MM.1S (cell line): ENCODE data around the gene UST.

Source experiments
- DNase-seq: peaks from one replicate; pipeline ENCODE4 v3.0.0-alpha.2; 2015
- H2AFZ ChIP-seq: fragments of 300-600 bp; sonication (generic); 2 replicates; pipeline ENCODE4 v1.6.0; 2016; ENCODE audit warnings: antibody characterized with exemption, low read length
- H3F3A ChIP-seq: fragments of 300-600 bp; sonication (generic); 2 replicates; pipeline ENCODE4 v1.6.1; 2016; ENCODE audit warnings: mild to moderate bottlenecking, antibody characterized with exemption, low read length, moderate library complexity, mixed read lengths; ENCODE audit not compliant: insufficient read depth
- H3K27ac ChIP-seq: fragments of 300-600 bp; sonication (generic); 2 replicates; pipeline ENCODE4 v1.5.1; 2016; ENCODE audit warnings: mild to moderate bottlenecking, low read length
- H3K27me3 ChIP-seq: fragments of 300-600 bp; sonication (generic); replicated peaks from 2 replicates; pipeline ENCODE4 v1.6.0; 2016; ENCODE audit warnings: low read length; ENCODE audit not compliant: insufficient read depth
- H3K36me3 ChIP-seq: fragments of 300-600 bp; sonication (generic); replicated peaks from 2 replicates; pipeline ENCODE4 v1.6.1; 2016; ENCODE audit warnings: mild to moderate bottlenecking, low read length, mixed read lengths; ENCODE audit not compliant: insufficient read depth
- H3K4me1 ChIP-seq: fragments of 300-600 bp; sonication (generic); 2 replicates; pipeline ENCODE4 v1.6.1; 2016; ENCODE audit warnings: low read length, mixed read lengths
- H3K4me2 ChIP-seq: fragments of 300-600 bp; sonication (generic); 2 replicates; pipeline ENCODE4 v1.6.0; 2016; ENCODE audit warnings: low read depth, low read length
- H3K4me3 ChIP-seq: fragments of 300-600 bp; sonication (generic); 2 replicates; pipeline ENCODE4 v1.5.1; 2016; ENCODE audit warnings: low read length, mixed read lengths
- H3K79me2 ChIP-seq: fragments of 300-600 bp; sonication (generic); 2 replicates; pipeline ENCODE4 v1.6.1; 2016; ENCODE audit warnings: mixed run types, low read length, mixed read lengths
- H3K9ac ChIP-seq: fragments of 300-600 bp; sonication (generic); 2 replicates; pipeline ENCODE4 v1.6.1; 2016; ENCODE audit warnings: low read length, mixed read lengths
- H3K9me2 ChIP-seq: fragments of 300-600 bp; sonication (generic); replicated peaks from 2 replicates; pipeline ENCODE4 v1.6.1; 2016; ENCODE audit warnings: mild to moderate bottlenecking, low read length, mixed read lengths; ENCODE audit not compliant: insufficient read depth
- H3K9me3 ChIP-seq: fragments of 300-600 bp; sonication (generic); replicated peaks from 2 replicates; pipeline ENCODE4 v1.6.1; 2016; ENCODE audit warnings: mild to moderate bottlenecking, low read length, mixed read lengths; ENCODE audit not compliant: insufficient read depth
- H4K20me1 ChIP-seq: fragments of 300-600 bp; sonication (generic); 2 replicates; pipeline ENCODE4 v1.6.1; 2016; ENCODE audit warnings: mild to moderate bottlenecking, low read length, moderate library complexity, mixed read lengths; ENCODE audit not compliant: insufficient read depth
- CTCF ChIP-seq: fragments of 300-600 bp; sonication (generic); IDR thresholded peaks from 2 replicates; pipeline ENCODE4 v1.5.1; 2016; ENCODE audit warnings: antibody characterized with exemption, low read length, mixed read lengths
- EZH2 ChIP-seq: fragments of 300-600 bp; sonication (generic); optimal IDR thresholded peaks from 2 replicates; pipeline ENCODE3; 2017; ENCODE audit warnings: low read depth, mild to moderate bottlenecking, antibody characterized with exemption, low read length, mixed read lengths
- EZH2phosphoT487 ChIP-seq: fragments of 300-600 bp; sonication (generic); IDR thresholded peaks from 2 replicates; pipeline ENCODE4 v1.6.1; 2018; ENCODE audit warnings: antibody characterized with exemption, low read length

The UST gene

GRCh38 chr6:148700047-148700715 lies 46.6 kb upstream of the UST start:
- H3K79me2 ChIP-seq, result no peaks in the 10 kb centered on the region
- no peaks in the 10 kb centered on the region for H3K36me3 ChIP-seq
- H3K9ac ChIP-seq, result peak overlapping the region; percentile 40; the same call in 1 of the 2 replicates
- no peaks in the 10 kb centered on the region for H3K27me3 ChIP-seq
- H3K4me1 ChIP-seq, result no peaks in the 10 kb centered on the region
- H3K4me3 ChIP-seq, result peak overlapping the region; percentile 64
- DNase-seq, result no peak
- H3F3A ChIP-seq, result 0 out of 2 replicates have a peak, but pooled peaks cover 2% of the 10 kb centered on the region
- peak overlapping the region; percentile 91; the same call in 1 of the 2 replicates for H2AFZ ChIP-seq
- no peaks in the 10 kb centered on the region for H3K9me3 ChIP-seq
- peak overlapping the region; percentile 86 for H3K4me2 ChIP-seq
- H3K9me2 ChIP-seq, result no peaks in the 10 kb centered on the region
- no peak overlapping the region; the same call in 1 of the 2 replicates for H3K27ac ChIP-seq
- no peaks in the 10 kb centered on the region for H4K20me1 ChIP-seq
- TF ChIP-seq CTCF, result no peak
- TF ChIP-seq EZH2, result no peak
- TF ChIP-seq EZH2phosphoT487, result no peak

GRCh38 chr6:148700741-148701311 lies 46.0 kb upstream of the UST start:
- Histone ChIP-seq H3K4me3 (peak overlapping the region; percentile 64), H3F3A (0 out of 2 replicates have a peak, but pooled peaks cover 2% of the 10 kb centered on the region), H3K36me3 (no peaks in the 10 kb centered on the region), H4K20me1 (no peaks in the 10 kb centered on the region), H3K79me2 (no peaks in the 10 kb centered on the region), H3K9me2 (no peaks in the 10 kb centered on the region), H2AFZ (peak overlapping the region; percentile 91), H3K27ac (peak overlapping the region; percentile 6; the same call in 1 of the 2 replicates), H3K4me1 (no peaks in the 10 kb centered on the region), H3K9ac (peak overlapping the region; percentile 40; the same call in 1 of the 2 replicates), H3K27me3 (no peaks in the 10 kb centered on the region), H3K9me3 (no peaks in the 10 kb centered on the region), H3K4me2 (peak overlapping the region; percentile 86)
- TF ChIP-seq CTCF (no peak), EZH2 (no peak), EZH2phosphoT487 (no peak)
- peak; percentile 53 for DNase-seq

GRCh38 chr6:148701375-148701774 lies 45.5 kb upstream of the UST start:
- peak overlapping the region; percentile 64 for H3K4me3 ChIP-seq
- H2AFZ ChIP-seq, result peak overlapping the region; percentile 91
- no peaks in the 10 kb centered on the region for H3K27me3 ChIP-seq
- no peaks in the 10 kb centered on the region for H3K9me2 ChIP-seq
- 0 out of 2 replicates have a peak, but pooled peaks cover 2% of the 10 kb centered on the region for H3F3A ChIP-seq
- H3K9ac ChIP-seq, result no peak overlapping the region
- no peaks in the 10 kb centered on the region for H3K79me2 ChIP-seq
- DNase-seq, result no peak
- no peaks in the 10 kb centered on the region for H3K9me3 ChIP-seq
- no peak for TF ChIP-seq EZH2phosphoT487
- no peak for TF ChIP-seq CTCF
- TF ChIP-seq EZH2, result no peak
- no peaks in the 10 kb centered on the region for H3K4me1 ChIP-seq
- H3K4me2 ChIP-seq, result peak overlapping the region; percentile 86
- H4K20me1 ChIP-seq, result no peaks in the 10 kb centered on the region
- H3K27ac ChIP-seq, result 0 out of 2 replicates have a peak overlapping the region, but pooled peaks have one; percentile 6
- no peaks in the 10 kb centered on the region for H3K36me3 ChIP-seq
